Measurements from ENCODE around the gene ETV3.

- TF ChIP-seq CTCF (IDR thresholded peaks at IDR 0.05): no peak
- no peak for TF ChIP-seq ZFX (IDR thresholded peaks at IDR 0.05; ENCODE audit: borderline replicate concordance)
Measured at GRCh38 chr1:157095551-157095950, 42.6 kb downstream of the ETV3 start.

All from 22Rv1 (cell line).